ENCODE results near the gene ZNF322. TPM values are rescaled to one million over a fixed set of nuclear protein-coding genes. Genes with fewer than 3 reads are reported as not detected.

Gene ZNF322
- total RNA-seq, 1 donor from 2014 or later, result 27.7 TPM

GRCh38 chr6:26613689-26614683, 45.6 kb downstream of the ZNF322 start:
- no peak for DNase-seq (ENCODE audit: low spot score)

- DNase-seq (ENCODE audit: low spot score), result no peak
Observed at GRCh38 chr6:26613201-26613600, 46.3 kb downstream of the ZNF322 start.

- DNase-seq (ENCODE audit: low spot score), result no peak
Observed at GRCh38 chr6:26611599-26611998, 47.9 kb downstream of the ZNF322 start.

- DNase-seq (ENCODE audit: low spot score), result no peak
Observed at GRCh38 chr6:26609463-26609862, 50.1 kb downstream of the ZNF322 start.

- DNase-seq (ENCODE audit: low spot score), result no peak
Observed at GRCh38 chr6:26607434-26608230, 51.9 kb downstream of the ZNF322 start.

GRCh38 chr6:26604797-26605196, 54.7 kb downstream of the ZNF322 start:
- no peak for DNase-seq (ENCODE audit: low spot score)

- no peak for DNase-seq (ENCODE audit: low spot score)
Observed at GRCh38 chr6:26604026-26604425, 55.5 kb downstream of the ZNF322 start.

- no peak for DNase-seq (ENCODE audit: low spot score)
Observed at GRCh38 chr6:26602262-26602661, 57.3 kb downstream of the ZNF322 start.

- no peak for DNase-seq (ENCODE audit: low spot score)
Observed at GRCh38 chr6:26600759-26601158, 58.8 kb downstream of the ZNF322 start.

- no peak for DNase-seq (ENCODE audit: low spot score)
Observed at GRCh38 chr6:26599591-26599990, 60.0 kb downstream of the ZNF322 start.

GRCh38 chr6:26599134-26599533, 60.4 kb downstream of the ZNF322 start:
- no peak for DNase-seq (ENCODE audit: low spot score)

- no peak for DNase-seq (ENCODE audit: low spot score)
Observed at GRCh38 chr6:26598267-26598666, 61.3 kb downstream of the ZNF322 start.

- DNase-seq (ENCODE audit: low spot score), result no peak
Observed at GRCh38 chr6:26597821-26598220, 61.7 kb downstream of the ZNF322 start.

GRCh38 chr6:26597389-26597766, 62.2 kb downstream of the ZNF322 start:
- DNase-seq (ENCODE audit: low spot score), result no peak

- DNase-seq (ENCODE audit: low spot score), result peak; percentile 99
Observed at GRCh38 chr6:26596579-26597388, 62.8 kb downstream of the ZNF322 start, which contains the start of gene ABT1. Gene ABT1, plus strand, starts transcription at chr6:26596953. Its CDS starts 30 bp downstream, at chr6:26596983.

GRCh38 chr6:26595669-26596269, 63.8 kb downstream of the ZNF322 start:
- DNase-seq (ENCODE audit: low spot score), result peak; percentile 91

GRCh38 chr6:26594730-26595632, 64.6 kb downstream of the ZNF322 start:
- DNase-seq (ENCODE audit: low spot score), result no peak

- no peak for DNase-seq (ENCODE audit: low spot score)
Observed at GRCh38 chr6:26594131-26594498, 65.4 kb downstream of the ZNF322 start.

- DNase-seq (ENCODE audit: low spot score), result no peak
Observed at GRCh38 chr6:26593278-26594130, 66.0 kb downstream of the ZNF322 start.
